ENCODE data around the gene CHRNA1.
"Not testable (repeated sequence)": the region's sequence is repeated elsewhere in the genome, so short reads cannot be mapped to it uniquely, and the experiment has no call there.

CHRNA1 gene

GRCh38 chr2:174711206-174711605, 53.1 kb downstream of the CHRNA1 start:
- DNase-seq = no peak

DNA sequence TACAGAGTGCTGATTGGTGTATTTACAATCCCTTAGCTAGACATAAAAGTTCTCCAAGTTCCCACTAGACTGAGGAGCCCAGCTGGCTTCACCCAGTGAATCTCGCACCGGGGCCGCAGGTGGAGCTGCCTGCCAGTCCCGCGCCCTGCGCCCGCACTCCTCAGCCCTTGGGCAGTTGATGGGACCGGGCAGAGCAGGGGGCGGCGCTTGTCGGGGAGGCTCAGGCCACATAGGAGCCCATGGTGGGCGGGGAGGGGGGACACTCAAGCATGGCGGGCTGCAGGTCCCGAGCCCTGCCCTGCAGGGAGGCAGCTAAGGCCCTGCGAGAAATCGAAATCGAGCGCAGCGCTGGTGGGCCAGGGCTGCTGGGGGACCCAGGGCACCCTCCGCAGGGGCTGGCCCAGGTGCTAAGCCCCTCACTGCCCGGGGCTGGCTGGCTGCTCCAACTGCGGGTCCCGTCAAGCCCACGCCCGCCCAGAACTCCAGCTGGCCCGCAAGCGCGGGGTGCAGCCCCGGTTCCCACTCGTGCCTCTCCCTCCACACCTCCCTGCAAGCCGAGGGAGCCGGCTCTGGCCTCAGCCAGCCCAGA, 54.8 kb downstream of the CHRNA1 start:
- DNase-seq = not testable (repeated sequence)

GRCh38 chr2:174708713-174709112, 55.6 kb downstream of the CHRNA1 start:
- no peak for DNase-seq

GRCh38 chr2:174705321-174705720, 59.0 kb downstream of the CHRNA1 start:
- no peak for DNase-seq

DNA sequence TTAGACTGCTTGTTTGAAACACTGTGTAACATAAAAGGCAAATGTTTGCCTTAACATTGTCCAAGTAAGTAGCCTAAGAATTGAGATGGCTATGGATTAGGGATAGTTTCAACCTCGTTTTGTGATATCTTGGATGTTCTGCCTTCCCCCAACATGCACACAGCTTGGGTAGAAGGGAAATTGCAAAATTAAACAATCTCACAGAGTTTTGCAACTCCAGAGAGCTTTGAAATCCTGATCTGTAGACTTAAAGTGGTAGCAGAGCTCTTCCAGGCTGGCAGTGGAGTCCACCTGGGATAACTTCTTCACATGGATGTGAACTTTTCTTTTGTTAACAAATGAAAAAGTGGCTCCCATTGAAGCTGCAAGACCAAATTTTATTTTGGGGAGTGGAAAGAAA, 59.6 kb downstream of the CHRNA1 start:
- no peak for DNase-seq

GRCh38 chr2:174704061-174704460, 60.2 kb downstream of the CHRNA1 start:
- no peak for DNase-seq

DNA sequence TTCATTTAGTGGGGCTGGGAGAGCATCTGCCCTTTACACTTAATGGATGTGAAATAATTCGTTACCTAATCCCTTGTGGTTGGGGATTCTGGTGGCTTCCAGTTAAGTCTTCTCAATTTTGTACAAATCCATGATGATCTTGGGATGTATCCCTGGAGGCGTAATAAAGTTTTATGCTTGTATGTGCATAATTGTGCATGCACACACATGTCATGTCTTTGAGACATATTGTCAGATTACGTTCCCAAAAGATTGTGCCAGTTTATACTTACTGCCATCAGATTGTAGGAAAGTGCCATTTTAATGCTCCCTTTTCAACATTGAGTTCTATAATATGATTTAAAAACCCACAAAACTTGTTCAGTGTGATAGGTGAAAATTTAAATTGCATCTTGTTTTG, 60.8 kb downstream of the CHRNA1 start:
- no peak for DNase-seq

GRCh38 chr2:174702541-174702940, 61.7 kb downstream of the CHRNA1 start:
- no peak for DNase-seq

- DNase-seq = no peak
Measured at GRCh38 chr2:174699993-174700766, 64.1 kb downstream of the CHRNA1 start.

Data from activated effector memory CD4-positive, alpha-beta T cell treated with anti-CD3 and anti-CD28 coated beads, Interleukin-2, amount 50 U/mL, for 16 hours (primary cell).